GM12878 (cell line): Measurements from ENCODE around the gene SPAG9. TPM values are rescaled to one million over a fixed set of nuclear protein-coding genes. Genes with fewer than 3 reads are reported as not detected.

Source experiments
- ATAC-seq: fragments of 200-7000 bp; cut with Tn5 transposase; 3 replicates; pipeline ENCODE4 v1.9.1; 2020; ENCODE audit warnings: mild to moderate bottlenecking, moderate library complexity
- BruUV-seq: library from RNA; stranded (reverse); fragments of 400-500 nt; replicated peaks from 2 replicates; lab custom pipeline; 2021; lab: Mats Ljungman, UMichigan
- CTCF ChIA-PET: fragments of 300-600 bp; sonication (Branson Sonifier 250); formaldehyde crosslinking; extraction: SDS; loops from one replicate; lab custom pipeline; 2021; ENCODE audit warnings: inconsistent platforms; lab: Yijun Ruan, JAX
- POLR2A ChIA-PET: fragments of 350-600 bp; formaldehyde crosslinking; extraction: SDS; loops from one replicate; lab custom pipeline; 2021; ENCODE audit warnings: inconsistent platforms; lab: Charles Lee
- RAD21 ChIA-PET: fragments of 300-600 bp; sonication (Branson Sonifier 250); formaldehyde crosslinking; loops from one replicate; lab custom pipeline; 2023; ENCODE audit warnings: antibody characterized with exemption; ENCODE audit not compliant: unreplicated experiment; lab: Charles Lee
- SMC1A ChIA-PET: fragments of 300-600 bp; sonication (Branson Sonifier 250); formaldehyde crosslinking; loops from one replicate; lab custom pipeline; 2023; ENCODE audit not compliant: unreplicated experiment, uncharacterized antibody; lab: Charles Lee
- DNase-seq: peaks from one replicate; pipeline ENCODE4 v3.0.0-alpha.2; 2011; ENCODE audit warnings: low read depth, low spot score
- FAIRE-seq: peaks from 3 replicates; lab custom pipeline; 2011; peaks lifted over from hg19 to GRCh38; lab: Jason Lieb, UNC
- H2AFZ ChIP-seq: 2 replicates; pipeline ENCODE4 v1.6.0; 2011; ENCODE audit warnings: low read depth, low read length, control low read depth; ENCODE audit not compliant: control insufficient read depth
- H3K27ac ChIP-seq: 2 replicates; pipeline ENCODE4 v1.5.1; 2011; ENCODE audit warnings: control low read depth; ENCODE audit not compliant: control insufficient read depth, insufficient read depth
- H3K27me3 ChIP-seq, 2 experiments: replicated peaks in 1 of 2; 2 replicates each; pipeline versions ENCODE4 v1.6.0 to v1.6.1; 2011; ENCODE audit warnings: low read length in 1 of 2; ENCODE audit not compliant: control insufficient read depth in 2 of 2, insufficient read depth in 2 of 2
- H3K36me3 ChIP-seq, 2 experiments: 2 replicates each; pipeline ENCODE4 v1.5.1; 2011; ENCODE audit warnings: low read length in 1 of 2; ENCODE audit not compliant: control insufficient read depth in 2 of 2, insufficient read depth in 2 of 2
- H3K4me1 ChIP-seq: 2 replicates; pipeline ENCODE4 v1.6.1; 2011; ENCODE audit warnings: mild to moderate bottlenecking, low read length, moderate library complexity, mixed read lengths; ENCODE audit not compliant: control insufficient read depth, insufficient read depth
- H3K4me2 ChIP-seq: 2 replicates; pipeline ENCODE4 v1.6.0; 2011; ENCODE audit warnings: control low read depth; ENCODE audit not compliant: control insufficient read depth, insufficient read depth
- H3K4me3 ChIP-seq: fragments of 200-600 bp; sonication (generic); 2 replicates; pipeline ENCODE4 v1.5.1; 2016
- H3K79me2 ChIP-seq: 2 replicates; pipeline ENCODE4 v1.6.0; 2011; ENCODE audit warnings: low read length; ENCODE audit not compliant: control insufficient read depth, insufficient read depth
- H3K9ac ChIP-seq: 2 replicates; pipeline ENCODE4 v1.8.0; 2011; ENCODE audit warnings: low read length, control low read depth, mixed read lengths; ENCODE audit not compliant: control insufficient read depth, insufficient read depth
- H3K9me3 ChIP-seq: replicated peaks from 3 replicates; pipeline ENCODE4 v1.5.1; 2011; ENCODE audit warnings: mild to moderate bottlenecking, low read length; ENCODE audit not compliant: control insufficient read depth, insufficient read depth
- H4K20me1 ChIP-seq: 2 replicates; pipeline ENCODE4 v1.6.0; 2011; ENCODE audit not compliant: control insufficient read depth, insufficient read depth
- BCL3 ChIP-seq: IDR thresholded peaks from 2 replicates; pipeline ENCODE4 v1.6.1; 2011; ENCODE audit warnings: borderline replicate concordance, low read depth, mild to moderate bottlenecking, moderate library complexity, low read length; ENCODE audit not compliant: insufficient read depth, poor library complexity, severe bottlenecking
- HDAC2 ChIP-seq: fragments of 200-600 bp; sonication (generic); IDR thresholded peaks from 2 replicates; pipeline ENCODE4 v1.6.1; 2017
- IRF5 ChIP-seq: fragments of 450-650 bp; IDR thresholded peaks from 2 replicates; pipeline ENCODE4 v1.6.1; 2017; ENCODE audit warnings: borderline replicate concordance
- MTA2 ChIP-seq: fragments of 450-650 bp; IDR thresholded peaks from 2 replicates; pipeline ENCODE4 v1.6.1; 2016; ENCODE audit warnings: low read depth, mild to moderate bottlenecking, moderate library complexity
- MXI1 ChIP-seq: fragments of 150-350 bp; IDR thresholded peaks from 2 replicates; pipeline ENCODE4 v1.6.1; 2011; ENCODE audit warnings: low read depth, mild to moderate bottlenecking, inconsistent platforms, low read length, improper control_type of control experiment
- POLR2AphosphoS2 ChIP-seq: IDR thresholded peaks from 2 replicates; pipeline ENCODE4 v1.6.1; 2011; ENCODE audit warnings: low read depth, mild to moderate bottlenecking, low read length, improper control_type of control experiment, moderate library complexity
- PRDM15 ChIP-seq: fragments of 450-650 bp; formaldehyde crosslinking; IDR thresholded peaks from 2 replicates; pipeline ENCODE4 v1.4.0; 2020; ENCODE audit warnings: mild to moderate bottlenecking, moderate library complexity
- TARDBP ChIP-seq: IDR thresholded peaks from 2 replicates; pipeline ENCODE4 v1.6.1; 2016; ENCODE audit warnings: borderline replicate concordance
- ZNF592 ChIP-seq: fragments of 450-650 bp; IDR thresholded peaks from 2 replicates; pipeline ENCODE4 v1.6.1; 2017; ENCODE audit warnings: mild to moderate bottlenecking, moderate library complexity
- WGBS: methylation state at CpG from one replicate; pipeline ENCODE4 v1.1.6; 2016; ENCODE audit warnings: low lambda C conversion rate; ENCODE audit not compliant: insufficient replicate concordance, insufficient coverage; ENCODE audit errors: missing lambda C conversion rate; 5-methylcytosine and 5-hydroxymethylcytosine counted together
- in situ Hi-C: fragments of 300-500 bp; cut with MboI; formaldehyde crosslinking; loops from 9 replicates; pipeline ENCODE4 v1.14.3; 2018; ENCODE audit warnings: mixed read lengths
- intact Hi-C: fragments of 100-400 bp; cut with micrococcal nuclease; formaldehyde crosslinking; loops from one replicate; pipeline ENCODE4 v1.14.2; 2022; ENCODE audit not compliant: unreplicated experiment
- polyA plus RNA-seq, 11 experiments: library from polyadenylated mRNA; depleted of rRNA in 4 of 11; unstranded in 6 of 11; stranded (reverse) in 5 of 11; fragments of >200 nt; fragmentation: Nextera tagmentation in 4 of 11; fragmentation: Illumina TruSeq in 1 of 11; extraction: Ambion mirVana in 4 of 11; extraction: Trizol in 1 of 11; gene quantifications; 1 replicate in 1 of 11; 2 replicates in 10 of 11; pipeline versions ENCODE4 v1.2.1 to v1.2.3, GENCODE V29; 2011 to 2016; ENCODE audit warnings: inconsistent platforms in 2 of 11, missing spikeins in 2 of 11, low read depth in 1 of 11
- total RNA-seq, 4 experiments: library from RNA; depleted of rRNA in 3 of 4; stranded (reverse); fragments of >200 nt in 3 of 4; fragmentation: Illumina TruSeq in 1 of 4; extraction: Trizol in 1 of 4; gene quantifications; 2 replicates each; pipeline versions ENCODE4 v1.2.1 to v1.2.3, GENCODE V29; 2013 to 2021

The SPAG9 gene
- total and polyA plus RNA-seq, 10 of the 15 experiments (the other 5 are each of a cell fraction or from before 2014, with no cell fraction given): 6.6 to 42.0 (median 24.9) TPM

GRCh38 chr17:50923611-50924010, 197.1 kb downstream of the SPAG9 start (continued):
- no peak for TF ChIP-seq MTA2

GRCh38 chr17:50922721-50923405, 197.8 kb downstream of the SPAG9 start:
- no peaks in the 10 kb centered on the region for H3K36me3 ChIP-seq
- no peak for DNase-seq
- SMC1A ChIA-PET: interaction anchor here (1.1 to 1.4 kb wide), 2 partner anchors 11 to 70 kb away, joined by 3 to 4 read pairs; no protein-coding TSS in a partner anchor
- no peaks in the 10 kb centered on the region for H3K9me3 ChIP-seq
- ATAC-seq: no peak
- no peak overlapping the region for H3K9ac ChIP-seq
- no peak overlapping the region for H3K27ac ChIP-seq
- H3K4me1 ChIP-seq: peaks cover 11% of the 10 kb centered on the region
- WGBS: 22% methylated on average over 6 of the region's 6 CpGs
- FAIRE-seq: no peak
- H3K79me2 ChIP-seq: no peaks in the 10 kb centered on the region
- H4K20me1 ChIP-seq: no peaks in the 10 kb centered on the region
- POLR2A ChIA-PET: no interaction called here
- H3K4me2 ChIP-seq: no peak overlapping the region
- TF ChIP-seq ZNF592 (no peak), POLR2AphosphoS2 (no peak), PRDM15 (CRISPR knock-in tag) (no peak), HDAC2 (no peak), MXI1 (no peak), IRF5 (no peak), TARDBP (no peak), BCL3 (no peak)
- H2AFZ ChIP-seq: no peak overlapping the region
- intact Hi-C loops (no loop called here), in situ Hi-C loops (no loop called here)
- CTCF ChIA-PET: interaction anchor here (0.8 to 1.5 kb wide), 2 partner anchors 26 to 71 kb away, joined by 3 to 5 read pairs; no protein-coding TSS in a partner anchor
- no peak overlapping the region for H3K4me3 ChIP-seq
- no peaks in the 10 kb centered on the region for H3K27me3 ChIP-seq
- BruUV-seq: no TSS peak
- RAD21 ChIA-PET: no interaction called here
